Measurements from ENCODE around the gene PSTPIP1.
A peak's percentile ranks its signal among the peaks of the same experiment; 100 is the strongest.

Gene PSTPIP1

GRCh38 chr15:76978522-76979330, 16.2 kb upstream of the PSTPIP1 start:
- no peak for DNase-seq (ENCODE audit: low read depth, low spot score)
- TF ChIP-seq CTCF (IDR thresholded peaks at IDR 0.05; ENCODE audit: low read depth, low read length), result no peak
- in situ Hi-C loops (cut with HindIII; ENCODE audit: low sequenced_read_pairs), result no loop called here
- H3K4me3 ChIP-seq (ENCODE audit: low read depth, low read length), result no peak overlapping the region

GRCh38 chr15:76979331-76979925, 15.5 kb upstream of the PSTPIP1 start:
- peak; percentile 55 for DNase-seq (ENCODE audit: low read depth, low spot score)
- H3K4me3 ChIP-seq (ENCODE audit: low read depth, low read length), result no peak overlapping the region
- in situ Hi-C loops (cut with HindIII; ENCODE audit: low sequenced_read_pairs), result no loop called here
- no peak for TF ChIP-seq CTCF (IDR thresholded peaks at IDR 0.05; ENCODE audit: low read depth, low read length)

GRCh38 chr15:76979996-76980520, 14.9 kb upstream of the PSTPIP1 start:
- no peak for DNase-seq (ENCODE audit: low read depth, low spot score)
- in situ Hi-C loops (cut with HindIII; ENCODE audit: low sequenced_read_pairs), result no loop called here
- H3K4me3 ChIP-seq (ENCODE audit: low read depth, low read length), result no peak overlapping the region
- no peak for TF ChIP-seq CTCF (IDR thresholded peaks at IDR 0.05; ENCODE audit: low read depth, low read length)

- no peak for DNase-seq (ENCODE audit: low read depth, low spot score)
- no peak overlapping the region for H3K4me3 ChIP-seq (ENCODE audit: low read depth, low read length)
- in situ Hi-C loops (cut with HindIII; ENCODE audit: low sequenced_read_pairs), result no loop called here
- TF ChIP-seq CTCF (IDR thresholded peaks at IDR 0.05; ENCODE audit: low read depth, low read length), result no peak
These were observed 12.6 kb upstream of the PSTPIP1 start for GRCh38 chr15:76982356-76982755.

- in situ Hi-C loops (cut with HindIII; ENCODE audit: low sequenced_read_pairs), result no loop called here
- no peak for TF ChIP-seq CTCF (IDR thresholded peaks at IDR 0.05; ENCODE audit: low read depth, low read length)
- DNase-seq (ENCODE audit: low read depth, low spot score), result no peak
- H3K4me3 ChIP-seq (ENCODE audit: low read depth, low read length), result no peak overlapping the region
These were observed 12.2 kb upstream of the PSTPIP1 start for GRCh38 chr15:76982756-76983155.

GRCh38 chr15:76983590-76984375, 11.1 kb upstream of the PSTPIP1 start:
- H3K4me3 ChIP-seq (ENCODE audit: low read depth, low read length), result no peak overlapping the region
- TF ChIP-seq CTCF (IDR thresholded peaks at IDR 0.05; ENCODE audit: low read depth, low read length), result no peak
- in situ Hi-C loops (cut with HindIII; ENCODE audit: low sequenced_read_pairs), result no loop called here
- no peak for DNase-seq (ENCODE audit: low read depth, low spot score)

All from astrocyte of the spinal cord (primary cell).